SK-MEL-5 (cell line): Measurements from ENCODE around the gene ZFP3. TPM values are rescaled to one million over a fixed set of nuclear protein-coding genes. Genes with fewer than 3 reads are reported as not detected.
"Not testable (repeated sequence)": the region's sequence is repeated elsewhere in the genome, so short reads cannot be mapped to it uniquely, and the experiment has no call there.

Experiments used
- DNase-seq: peaks from one replicate; pipeline ENCODE4 v3.0.0-alpha.2; 2016; ENCODE audit warnings: low read depth, low spot score
- in situ Hi-C: cut with HindIII; loops from 2 replicates; pipeline ENCODE4 v1.10.0; 2016; ENCODE audit warnings: low sequenced_read_pairs, high pct_unique_total_duplicates, low pct_unique_long_range_greater_than_20kb
- total RNA-seq: library from RNA; depleted of rRNA; stranded (reverse); fragments of >200 nt; shearing (Covaris generic); gene quantifications from 2 replicates; pipeline ENCODE4 v1.2.3, GENCODE V29; 2014

The ZFP3 gene
- total RNA-seq, 1 experiment from 2014 or later, result not detected

GRCh38 chr17:5120436-5121185 is 42.3 kb downstream of the ZFP3 start:
- in situ Hi-C loops, DNase-seq: not testable (repeated sequence)

- in situ Hi-C loops, result no loop called here
- no peak for DNase-seq
Measured at GRCh38 chr17:5121186-5121841, 43.0 kb downstream of the ZFP3 start.

GRCh38 chr17:5122056-5122455 is 43.8 kb downstream of the ZFP3 start:
- DNase-seq, in situ Hi-C loops: not testable (repeated sequence)

- DNase-seq, result no peak
- in situ Hi-C loops, result no loop called here
Measured at GRCh38 chr17:5122586-5123342, 44.5 kb downstream of the ZFP3 start.

GRCh38 chr17:5123343-5124124 is 45.3 kb downstream of the ZFP3 start:
- in situ Hi-C loops, result no loop called here
- no peak for DNase-seq

GRCh38 chr17:5124125-5124760 is 46.0 kb downstream of the ZFP3 start:
- in situ Hi-C loops, DNase-seq: not testable (repeated sequence)

- in situ Hi-C loops, result not testable (repeated sequence)
- peak; percentile 38 for DNase-seq
Measured at GRCh38 chr17:5124896-5125295, 46.6 kb downstream of the ZFP3 start.

GRCh38 chr17:5126719-5127488 is 48.6 kb downstream of the ZFP3 start:
- in situ Hi-C loops, result no loop called here
- no peak for DNase-seq

- in situ Hi-C loops, result no loop called here
Measured at GRCh38 chr17:5127910-5128309, 49.6 kb downstream of the ZFP3 start.

GRCh38 chr17:5128387-5128786 is 50.1 kb downstream of the ZFP3 start:
- in situ Hi-C loops, DNase-seq: not testable (repeated sequence)

More at GRCh38 chr17:5127910-5128309, 49.6 kb downstream of the ZFP3 start:
- no peak for DNase-seq

GRCh38 chr17:5128905-5129535 is 50.8 kb downstream of the ZFP3 start:
- in situ Hi-C loops, result no loop called here
- DNase-seq, result no peak

- DNase-seq, in situ Hi-C loops: not testable (repeated sequence)
Measured at GRCh38 chr17:5129770-5130169, 51.5 kb downstream of the ZFP3 start.

- in situ Hi-C loops, DNase-seq: not testable (repeated sequence)
Measured at GRCh38 chr17:5130261-5130660, 52.0 kb downstream of the ZFP3 start.

- in situ Hi-C loops, DNase-seq: not testable (repeated sequence)
Measured at GRCh38 chr17:5130687-5131086, 52.4 kb downstream of the ZFP3 start.

- no peak for DNase-seq
- in situ Hi-C loops, result no loop called here
Measured at GRCh38 chr17:5131146-5131715, 53.0 kb downstream of the ZFP3 start.
